NCI-H2081 (cell line): ENCODE data around the gene DNAJC16.
"Not testable (repeated sequence)": the region's sequence is repeated elsewhere in the genome, so short reads cannot be mapped to it uniquely, and the experiment has no call there.

Experiments
- DNase-seq, 2 experiments: peaks; one replicate each; lab custom pipeline; 2025; lab: John Stamatoyannopoulos, UW

The DNAJC16 gene

GRCh38 chr1:15526490-15527339 lies at the start of gene DNAJC16:
DNAJC16 (plus strand) TSS chr1:15526848; CDS start chr1:15529106, 2,258 bp downstream.
- peak; percentile 100 for DNase-seq

- no peak for DNase-seq
Observed at GRCh38 chr1:15476927-15477326, 49.7 kb upstream of the DNAJC16 start.

GRCh38 chr1:15477646-15478212 lies 48.9 kb upstream of the DNAJC16 start:
- no peak for DNase-seq

GRCh38 chr1:15479654-15480347 lies 46.8 kb upstream of the DNAJC16 start:
- DNase-seq = no peak

- DNase-seq = not testable (repeated sequence)
Observed at GRCh38 chr1:15482455-15482854, 44.2 kb upstream of the DNAJC16 start.

GRCh38 chr1:15482983-15483543 lies 43.6 kb upstream of the DNAJC16 start:
- DNase-seq = not testable (repeated sequence)

- DNase-seq = no peak
Observed at GRCh38 chr1:15483971-15484370, 42.7 kb upstream of the DNAJC16 start.

- not testable (repeated sequence) for DNase-seq
Observed at GRCh38 chr1:15484443-15484842, 42.2 kb upstream of the DNAJC16 start.

GRCh38 chr1:15485636-15486035 lies 41.0 kb upstream of the DNAJC16 start:
- no peak for DNase-seq

GRCh38 chr1:15486844-15487610 lies 39.6 kb upstream of the DNAJC16 start:
- DNase-seq = not testable (repeated sequence)

- DNase-seq = no peak
Observed at GRCh38 chr1:15488371-15488770, 38.3 kb upstream of the DNAJC16 start.

- no peak for DNase-seq
Observed at GRCh38 chr1:15489052-15489736, 37.5 kb upstream of the DNAJC16 start.

GRCh38 chr1:15491010-15491409 lies 35.6 kb upstream of the DNAJC16 start:
- not testable (repeated sequence) for DNase-seq

GRCh38 chr1:15492596-15492995 lies 34.1 kb upstream of the DNAJC16 start:
- DNase-seq = no peak

- DNase-seq = no peak
Observed at GRCh38 chr1:15493869-15494390, 32.7 kb upstream of the DNAJC16 start.

GRCh38 chr1:15500184-15501178 lies 26.2 kb upstream of the DNAJC16 start:
- DNase-seq = no peak

- peak; percentile 51 for DNase-seq
Observed at GRCh38 chr1:15501208-15502032, 25.2 kb upstream of the DNAJC16 start.

- DNase-seq = no peak
Observed at GRCh38 chr1:15504436-15504835, 22.2 kb upstream of the DNAJC16 start.

- DNase-seq = no peak
Observed at GRCh38 chr1:15506831-15507230, 19.8 kb upstream of the DNAJC16 start.
